Measurements from ENCODE around the gene CANX. TPM values are rescaled to one million over a fixed set of nuclear protein-coding genes. Genes with fewer than 3 reads are reported as not detected.

The CANX gene
- total and polyA plus RNA-seq, 2 of the 13 experiments (the other 11 are each of a cell fraction or from before 2014, with no cell fraction given), result 477 to 680 TPM

DNA sequence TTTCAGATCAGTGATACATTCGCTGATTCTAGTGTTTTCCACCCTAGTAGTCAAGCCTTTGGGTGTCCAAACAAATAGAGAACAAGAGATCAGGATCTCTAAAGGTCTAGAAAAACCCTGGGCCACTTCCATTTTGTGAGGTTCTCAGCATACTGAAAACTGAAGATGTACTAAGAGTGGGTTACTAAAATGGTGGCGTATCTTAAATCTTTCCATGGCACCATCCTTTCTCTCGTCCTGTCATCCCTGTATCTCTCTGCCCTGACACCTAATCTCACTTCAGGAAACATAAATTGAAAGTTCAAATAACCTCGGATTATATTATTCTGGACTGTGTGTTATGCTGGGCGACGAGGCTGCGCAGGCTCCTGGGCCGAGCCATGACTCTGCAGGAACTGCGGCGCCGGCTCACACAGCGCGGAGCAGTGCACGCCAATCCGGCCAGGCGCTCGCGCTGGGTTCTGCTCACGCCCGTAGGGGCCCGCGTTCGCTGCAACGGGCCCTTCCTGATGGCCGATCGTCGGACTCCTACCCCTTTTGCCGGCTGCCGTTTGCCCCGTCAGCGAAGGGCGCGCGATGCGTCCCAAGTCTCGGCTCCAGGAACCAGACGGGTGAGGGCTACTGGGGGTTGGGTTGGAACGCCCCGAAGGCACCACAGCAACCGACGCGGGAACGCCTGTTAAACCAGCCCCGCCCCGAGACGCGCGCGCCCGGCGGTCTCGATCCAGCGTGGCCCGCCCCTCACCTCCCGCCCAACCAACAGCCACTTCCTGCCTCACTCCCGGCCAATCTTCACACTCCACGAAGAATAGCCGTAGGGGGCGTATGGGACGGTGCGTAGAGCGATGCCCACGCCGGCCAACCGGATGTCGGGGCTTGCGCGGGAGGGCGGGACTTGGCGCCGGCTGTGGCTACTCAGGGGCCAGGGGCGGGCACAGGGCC lies 503 bp upstream of the CANX start (continued):
- TF ChIP-seq ZNF777 (CRISPR knock-in tag; IDR thresholded peaks at IDR 0.05) (peak; percentile 95), ZNF841 (CRISPR knock-in tag; IDR thresholded peaks at IDR 0.05; ENCODE audit: borderline replicate concordance) (peak; percentile 81; the same call in 1 of the 2 replicates), NFKBIZ (CRISPR knock-in tag; IDR thresholded peaks at IDR 0.05) (peak; percentile 15; the same call in 1 of the 2 replicates), ZFP90 (CRISPR knock-in tag; IDR thresholded peaks at IDR 0.05; ENCODE audit: borderline replicate concordance) (peak; percentile 37; the same call in 1 of the 2 replicates), SMAD3 (CRISPR knock-in tag; IDR thresholded peaks at IDR 0.05) (no peak; the same call in 1 of the 2 replicates), SSRP1 (CRISPR knock-in tag; IDR thresholded peaks at IDR 0.05) (no peak), ZNF207 (IDR thresholded peaks at IDR 0.05; ENCODE audit: borderline replicate concordance) (no peak), ZNF501 (CRISPR knock-in tag; IDR thresholded peaks at IDR 0.05) (peak; percentile 94), ZNF564 (CRISPR knock-in tag; IDR thresholded peaks at IDR 0.05) (no peak; the same call in none of the 2 replicates), JDP2 (CRISPR knock-in tag; IDR thresholded peaks at IDR 0.05; ENCODE audit: borderline replicate concordance) (no peak; the same call in 1 of the 2 replicates), ZC3H4 (CRISPR knock-in tag; IDR thresholded peaks at IDR 0.05; ENCODE audit: borderline replicate concordance) (no peak), ZFY (CRISPR knock-in tag; IDR thresholded peaks at IDR 0.05) (no peak), FOXM1 (CRISPR knock-in tag; IDR thresholded peaks at IDR 0.05) (no peak; the same call in 1 of the 2 replicates), ZNF430 (CRISPR knock-in tag; IDR thresholded peaks at IDR 0.05) (no peak), MXD4 (CRISPR knock-in tag; IDR thresholded peaks at IDR 0.05) (0 out of 2 replicates have a peak, but pooled peaks have one; percentile 16), GLI4 (CRISPR knock-in tag; IDR thresholded peaks at IDR 0.05; ENCODE audit: borderline replicate concordance) (no peak), RAD51 (IDR thresholded peaks at IDR 0.05; ENCODE audit: borderline replicate concordance) (no peak), KDM5A (IDR thresholded peaks at IDR 0.05; ENCODE audit: borderline replicate concordance, low read length) (no peak)
- TF ChIP-seq, protein P1, sequence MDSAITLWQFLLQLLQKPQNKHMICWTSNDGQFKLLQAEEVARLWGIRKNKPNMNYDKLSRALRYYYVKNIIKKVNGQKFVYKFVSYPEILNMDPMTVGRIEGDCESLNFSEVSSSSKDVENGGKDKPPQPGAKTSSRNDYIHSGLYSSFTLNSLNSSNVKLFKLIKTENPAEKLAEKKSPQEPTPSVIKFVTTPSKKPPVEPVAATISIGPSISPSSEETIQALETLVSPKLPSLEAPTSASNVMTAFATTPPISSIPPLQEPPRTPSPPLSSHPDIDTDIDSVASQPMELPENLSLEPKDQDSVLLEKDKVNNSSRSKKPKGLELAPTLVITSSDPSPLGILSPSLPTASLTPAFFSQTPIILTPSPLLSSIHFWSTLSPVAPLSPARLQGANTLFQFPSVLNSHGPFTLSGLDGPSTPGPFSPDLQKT (CRISPR knock-in tag; IDR thresholded peaks at IDR 0.05; ENCODE audit: borderline replicate concordance), result no peak
- TF ChIP-seq, protein P2, sequence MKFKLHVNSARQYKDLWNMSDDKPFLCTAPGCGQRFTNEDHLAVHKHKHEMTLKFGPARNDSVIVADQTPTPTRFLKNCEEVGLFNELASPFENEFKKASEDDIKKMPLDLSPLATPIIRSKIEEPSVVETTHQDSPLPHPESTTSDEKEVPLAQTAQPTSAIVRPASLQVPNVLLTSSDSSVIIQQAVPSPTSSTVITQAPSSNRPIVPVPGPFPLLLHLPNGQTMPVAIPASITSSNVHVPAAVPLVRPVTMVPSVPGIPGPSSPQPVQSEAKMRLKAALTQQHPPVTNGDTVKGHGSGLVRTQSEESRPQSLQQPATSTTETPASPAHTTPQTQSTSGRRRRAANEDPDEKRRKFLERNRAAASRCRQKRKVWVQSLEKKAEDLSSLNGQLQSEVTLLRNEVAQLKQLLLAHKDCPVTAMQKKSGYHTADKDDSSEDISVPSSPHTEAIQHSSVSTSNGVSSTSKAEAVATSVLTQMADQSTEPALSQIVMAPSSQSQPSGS (CRISPR knock-in tag; IDR thresholded peaks at IDR 0.05), result no peak; the same call in 1 of the 2 replicates
- TF ChIP-seq, protein P3, sequence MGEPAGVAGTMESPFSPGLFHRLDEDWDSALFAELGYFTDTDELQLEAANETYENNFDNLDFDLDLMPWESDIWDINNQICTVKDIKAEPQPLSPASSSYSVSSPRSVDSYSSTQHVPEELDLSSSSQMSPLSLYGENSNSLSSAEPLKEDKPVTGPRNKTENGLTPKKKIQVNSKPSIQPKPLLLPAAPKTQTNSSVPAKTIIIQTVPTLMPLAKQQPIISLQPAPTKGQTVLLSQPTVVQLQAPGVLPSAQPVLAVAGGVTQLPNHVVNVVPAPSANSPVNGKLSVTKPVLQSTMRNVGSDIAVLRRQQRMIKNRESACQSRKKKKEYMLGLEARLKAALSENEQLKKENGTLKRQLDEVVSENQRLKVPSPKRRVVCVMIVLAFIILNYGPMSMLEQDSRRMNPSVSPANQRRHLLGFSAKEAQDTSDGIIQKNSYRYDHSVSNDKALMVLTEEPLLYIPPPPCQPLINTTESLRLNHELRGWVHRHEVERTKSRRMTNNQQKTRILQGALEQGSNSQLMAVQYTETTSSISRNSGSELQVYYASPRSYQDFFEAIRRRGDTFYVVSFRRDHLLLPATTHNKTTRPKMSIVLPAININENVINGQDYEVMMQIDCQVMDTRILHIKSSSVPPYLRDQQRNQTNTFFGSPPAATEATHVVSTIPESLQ (CRISPR knock-in tag; conservative IDR thresholded peaks at IDR 0.05), result no peak
- TF ChIP-seq, protein P4, sequence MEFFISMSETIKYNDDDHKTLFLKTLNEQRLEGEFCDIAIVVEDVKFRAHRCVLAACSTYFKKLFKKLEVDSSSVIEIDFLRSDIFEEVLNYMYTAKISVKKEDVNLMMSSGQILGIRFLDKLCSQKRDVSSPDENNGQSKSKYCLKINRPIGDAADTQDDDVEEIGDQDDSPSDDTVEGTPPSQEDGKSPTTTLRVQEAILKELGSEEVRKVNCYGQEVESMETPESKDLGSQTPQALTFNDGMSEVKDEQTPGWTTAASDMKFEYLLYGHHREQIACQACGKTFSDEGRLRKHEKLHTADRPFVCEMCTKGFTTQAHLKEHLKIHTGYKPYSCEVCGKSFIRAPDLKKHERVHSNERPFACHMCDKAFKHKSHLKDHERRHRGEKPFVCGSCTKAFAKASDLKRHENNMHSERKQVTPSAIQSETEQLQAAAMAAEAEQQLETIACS (CRISPR knock-in tag; IDR thresholded peaks at IDR 0.05), result peak; percentile 98
- TF ChIP-seq, protein P5, sequence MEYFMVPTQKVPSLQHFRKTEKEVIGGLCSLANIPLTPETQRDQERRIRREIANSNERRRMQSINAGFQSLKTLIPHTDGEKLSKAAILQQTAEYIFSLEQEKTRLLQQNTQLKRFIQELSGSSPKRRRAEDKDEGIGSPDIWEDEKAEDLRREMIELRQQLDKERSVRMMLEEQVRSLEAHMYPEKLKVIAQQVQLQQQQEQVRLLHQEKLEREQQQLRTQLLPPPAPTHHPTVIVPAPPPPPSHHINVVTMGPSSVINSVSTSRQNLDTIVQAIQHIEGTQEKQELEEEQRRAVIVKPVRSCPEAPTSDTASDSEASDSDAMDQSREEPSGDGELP (IDR thresholded peaks at IDR 0.05; ENCODE audit: borderline replicate concordance, low read depth), result peak; percentile 55; the same call in 1 of the 2 replicates

Data from HepG2 (cell line).